RWPE2 (cell line): ENCODE results near the gene FRY.

Experiments used
- ATAC-seq: fragments of 200-7000 bp; cut with Tn5 transposase; 3 replicates; pipeline ENCODE4 v1.9.1; 2021; ENCODE audit warnings: low read depth
- DNase-seq: peaks from one replicate; pipeline ENCODE4 v3.0.0-alpha.2; 2020; ENCODE audit warnings: low spot score
- H3K27ac ChIP-seq: fragments of 450-650 bp; 2 replicates; pipeline ENCODE4 v1.5.1; 2017; ENCODE audit warnings: mild to moderate bottlenecking; ENCODE audit not compliant: poor library complexity, severe bottlenecking
- H3K27me3 ChIP-seq: fragments of 250-450 bp; sonication (Bioruptor Pico); 2 replicates; pipeline ENCODE4 v1.5.1; 2021; ENCODE audit warnings: mild to moderate bottlenecking, moderate library complexity; ENCODE audit not compliant: insufficient read depth, poor library complexity, severe bottlenecking
- H3K36me3 ChIP-seq: fragments of 250-450 bp; sonication (Bioruptor Pico); 2 replicates; pipeline ENCODE4 v1.5.1; 2020; ENCODE audit warnings: low read depth, mild to moderate bottlenecking, moderate library complexity
- H3K4me1 ChIP-seq: fragments of 250-450 bp; sonication (Bioruptor Pico); 2 replicates; pipeline ENCODE4 v1.5.1; 2021; ENCODE audit warnings: mild to moderate bottlenecking, moderate library complexity; ENCODE audit not compliant: insufficient read depth, poor library complexity, severe bottlenecking
- H3K4me3 ChIP-seq: fragments of 250-450 bp; sonication (Bioruptor Pico); 2 replicates; pipeline ENCODE4 v1.5.1; 2021; ENCODE audit warnings: mild to moderate bottlenecking, moderate library complexity; ENCODE audit not compliant: severe bottlenecking
- H3K9me3 ChIP-seq: fragments of 250-450 bp; sonication (Bioruptor Pico); 2 replicates; pipeline ENCODE4 v1.5.1; 2021; ENCODE audit warnings: mild to moderate bottlenecking, moderate library complexity; ENCODE audit not compliant: severe bottlenecking
- TF ChIP-seq, protein P1 (sequence below): fragments of 450-650 bp; IDR thresholded peaks from one replicate; pipeline ENCODE4 v1.5.1; 2017; ENCODE audit warnings: mild to moderate bottlenecking, moderate library complexity; ENCODE audit not compliant: poor library complexity, severe bottlenecking

The FRY gene

DNA sequence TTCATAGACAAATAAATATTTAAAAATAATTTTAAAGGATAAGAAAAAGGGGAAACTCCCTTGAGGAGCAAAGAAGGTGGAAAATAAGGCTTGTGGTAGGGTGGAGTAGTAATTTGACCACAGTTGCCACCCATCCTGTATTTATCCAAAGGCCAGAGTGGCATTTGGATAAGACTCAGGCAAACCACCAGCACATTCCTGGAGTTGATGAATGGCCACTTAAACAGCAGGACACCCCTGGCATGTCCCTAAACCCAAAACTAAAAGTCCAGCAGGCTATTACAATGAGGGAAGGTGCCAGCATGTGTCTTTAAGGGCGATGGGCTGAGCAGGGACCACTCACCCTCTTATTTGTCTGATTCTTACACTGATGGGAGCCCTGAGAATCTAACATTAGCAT lies 9.8 kb upstream of the FRY start:
- H3K27me3 ChIP-seq: no peaks in the 10 kb centered on the region
- H3K27ac ChIP-seq: no peak overlapping the region
- TF ChIP-seq, protein P1, sequence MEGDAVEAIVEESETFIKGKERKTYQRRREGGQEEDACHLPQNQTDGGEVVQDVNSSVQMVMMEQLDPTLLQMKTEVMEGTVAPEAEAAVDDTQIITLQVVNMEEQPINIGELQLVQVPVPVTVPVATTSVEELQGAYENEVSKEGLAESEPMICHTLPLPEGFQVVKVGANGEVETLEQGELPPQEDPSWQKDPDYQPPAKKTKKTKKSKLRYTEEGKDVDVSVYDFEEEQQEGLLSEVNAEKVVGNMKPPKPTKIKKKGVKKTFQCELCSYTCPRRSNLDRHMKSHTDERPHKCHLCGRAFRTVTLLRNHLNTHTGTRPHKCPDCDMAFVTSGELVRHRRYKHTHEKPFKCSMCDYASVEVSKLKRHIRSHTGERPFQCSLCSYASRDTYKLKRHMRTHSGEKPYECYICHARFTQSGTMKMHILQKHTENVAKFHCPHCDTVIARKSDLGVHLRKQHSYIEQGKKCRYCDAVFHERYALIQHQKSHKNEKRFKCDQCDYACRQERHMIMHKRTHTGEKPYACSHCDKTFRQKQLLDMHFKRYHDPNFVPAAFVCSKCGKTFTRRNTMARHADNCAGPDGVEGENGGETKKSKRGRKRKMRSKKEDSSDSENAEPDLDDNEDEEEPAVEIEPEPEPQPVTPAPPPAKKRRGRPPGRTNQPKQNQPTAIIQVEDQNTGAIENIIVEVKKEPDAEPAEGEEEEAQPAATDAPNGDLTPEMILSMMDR: no peak
- H3K36me3 ChIP-seq: no peaks in the 10 kb centered on the region
- ATAC-seq (no peak), DNase-seq (no peak)
- no peaks in the 10 kb centered on the region for H3K9me3 ChIP-seq
- H3K4me1 ChIP-seq: no peaks in the 10 kb centered on the region
- no peak overlapping the region for H3K4me3 ChIP-seq

DNA sequence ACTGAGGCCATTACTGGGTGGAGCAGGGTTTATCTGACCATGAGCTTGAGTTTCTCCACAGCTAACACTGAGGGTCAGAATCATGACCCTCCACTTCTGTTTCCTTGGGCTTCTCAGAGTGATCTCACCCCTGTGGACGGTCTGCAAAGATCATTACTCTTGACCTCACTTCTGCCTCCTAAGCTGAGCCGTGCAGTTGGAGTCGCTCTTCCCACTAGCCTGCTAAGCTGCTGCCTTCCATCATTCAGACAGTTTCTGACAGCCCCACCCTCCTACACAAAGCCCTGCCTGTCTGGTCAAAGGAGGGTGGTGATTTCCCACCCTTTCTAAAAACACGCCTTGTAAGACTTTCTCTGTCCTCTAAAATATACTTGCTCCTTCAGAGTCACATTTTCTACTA lies 9.3 kb upstream of the FRY start:
- ATAC-seq (no peak), DNase-seq (no peak)
- TF ChIP-seq, protein P1: no peak
- no peaks in the 10 kb centered on the region for H3K9me3 ChIP-seq
- H3K36me3 ChIP-seq: no peaks in the 10 kb centered on the region
- H3K27ac ChIP-seq: no peak overlapping the region
- H3K4me1 ChIP-seq: no peaks in the 10 kb centered on the region
- no peak overlapping the region for H3K4me3 ChIP-seq
- no peaks in the 10 kb centered on the region for H3K27me3 ChIP-seq

DNA sequence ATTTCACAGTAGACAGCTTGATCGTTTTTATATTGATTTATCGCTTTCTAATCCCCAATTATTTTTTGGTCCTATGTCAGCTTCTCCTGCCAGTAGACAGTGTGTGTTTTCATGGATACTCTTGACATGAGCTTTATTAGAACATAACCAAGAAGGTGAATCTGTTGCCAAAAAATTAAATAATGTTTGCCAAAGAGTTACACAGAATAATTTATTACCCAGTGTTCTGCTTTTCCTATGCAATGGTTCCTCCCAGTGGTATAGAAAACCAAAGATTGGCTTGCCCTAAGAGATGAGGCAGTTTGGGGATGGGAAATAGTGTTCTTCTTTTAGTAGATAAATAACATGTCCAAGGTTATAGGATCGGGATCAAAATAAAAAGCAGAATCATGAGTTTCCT lies 8.5 kb upstream of the FRY start:
- Histone ChIP-seq H3K27ac (no peak overlapping the region), H3K36me3 (no peaks in the 10 kb centered on the region), H3K4me3 (no peak overlapping the region), H3K9me3 (no peaks in the 10 kb centered on the region), H3K27me3 (no peaks in the 10 kb centered on the region), H3K4me1 (no peaks in the 10 kb centered on the region)
- ATAC-seq (no peak), DNase-seq (no peak)
- TF ChIP-seq, protein P1: no peak

DNA sequence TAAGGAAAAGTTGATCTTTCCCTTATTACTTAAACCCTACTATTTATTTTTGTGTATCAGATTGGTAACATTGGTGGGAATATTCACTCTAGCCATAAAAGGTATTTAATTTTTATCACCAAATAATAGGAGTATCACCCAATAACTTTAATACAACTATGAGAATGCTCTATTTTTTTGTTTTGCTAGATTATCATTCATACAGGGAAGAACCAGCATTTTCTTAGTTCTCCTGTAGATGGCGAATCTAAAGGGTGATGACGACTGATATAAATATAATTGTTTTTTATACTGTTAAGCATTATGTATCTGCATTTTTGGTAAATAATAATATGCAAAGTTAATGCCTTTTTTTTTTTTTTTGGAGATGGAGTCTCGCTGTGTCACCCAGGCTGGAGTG lies 7.9 kb upstream of the FRY start:
- TF ChIP-seq, protein P1: peak; percentile 31
- Histone ChIP-seq H3K27me3 (no peaks in the 10 kb centered on the region), H3K4me3 (no peak overlapping the region), H3K36me3 (no peaks in the 10 kb centered on the region), H3K27ac (no peak overlapping the region), H3K9me3 (no peaks in the 10 kb centered on the region), H3K4me1 (no peaks in the 10 kb centered on the region)
- DNase-seq: no peak
- no peak for ATAC-seq

DNA sequence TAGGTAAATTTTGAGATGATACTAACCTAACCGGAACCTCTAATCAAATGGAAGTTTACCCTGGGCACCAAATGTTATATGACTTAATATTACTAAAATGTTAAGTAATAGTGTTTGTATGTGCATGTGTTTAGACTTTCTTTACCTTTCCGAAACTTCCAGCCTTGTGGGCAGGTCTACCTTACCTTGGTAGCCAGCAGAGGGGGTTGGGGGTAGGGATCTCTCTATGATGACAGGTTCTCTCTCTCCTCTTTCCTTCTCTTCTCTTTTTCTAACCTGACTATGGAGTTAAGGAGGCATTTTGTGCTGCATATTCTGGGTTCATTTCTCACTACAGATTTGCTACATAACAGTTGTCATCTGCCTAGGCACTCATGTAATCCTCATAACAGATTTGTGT lies 6.8 kb upstream of the FRY start:
- no peaks in the 10 kb centered on the region for H3K4me1 ChIP-seq
- DNase-seq (no peak), ATAC-seq (no peak)
- no peaks in the 10 kb centered on the region for H3K36me3 ChIP-seq
- no peak overlapping the region for H3K4me3 ChIP-seq
- no peak overlapping the region for H3K27ac ChIP-seq
- TF ChIP-seq, protein P1: no peak
- H3K27me3 ChIP-seq: no peaks in the 10 kb centered on the region
- H3K9me3 ChIP-seq: no peaks in the 10 kb centered on the region
